ENCODE data around the gene RIN2.
"Not testable (repeated sequence)": the region's sequence is repeated elsewhere in the genome, so short reads cannot be mapped to it uniquely, and the experiment has no call there.

RIN2 gene

GRCh38 chr20:19740512-19740911 lies 17.5 kb upstream of the RIN2 start:
- no peak for FAIRE-seq

GRCh38 chr20:19741924-19742323 lies 16.1 kb upstream of the RIN2 start:
- FAIRE-seq, result no peak

GRCh38 chr20:19742974-19743639 lies 15.0 kb upstream of the RIN2 start:
- FAIRE-seq, result no peak

- no peak for FAIRE-seq
Measured at GRCh38 chr20:19743640-19743995, 14.4 kb upstream of the RIN2 start.

GRCh38 chr20:19745106-19745505 lies 13.0 kb upstream of the RIN2 start:
- no peak for FAIRE-seq

GRCh38 chr20:19745584-19745983 lies 12.5 kb upstream of the RIN2 start:
- FAIRE-seq, result no peak

- no peak for FAIRE-seq
Measured at GRCh38 chr20:19746396-19746795, 11.7 kb upstream of the RIN2 start.

GRCh38 chr20:19747903-19748302 lies 10.2 kb upstream of the RIN2 start:
- no peak for FAIRE-seq

GRCh38 chr20:19748681-19749080 lies 9.4 kb upstream of the RIN2 start:
- no peak for FAIRE-seq

- FAIRE-seq, result no peak
Measured at GRCh38 chr20:19749618-19750071, 8.4 kb upstream of the RIN2 start.

GRCh38 chr20:19750101-19750606 lies 7.9 kb upstream of the RIN2 start:
- FAIRE-seq, result no peak

GRCh38 chr20:19750907-19751636 lies 7.0 kb upstream of the RIN2 start:
- no peak for FAIRE-seq

GRCh38 chr20:19754201-19754600 lies 3.9 kb upstream of the RIN2 start:
- FAIRE-seq, result not testable (repeated sequence)

- FAIRE-seq, result no peak
Measured at GRCh38 chr20:19756761-19757486, 1.1 kb upstream of the RIN2 start.

GRCh38 chr20:19757487-19758132 lies 448 bp upstream of the RIN2 start:
- FAIRE-seq, result no peak

- no peak for FAIRE-seq
Measured at GRCh38 chr20:19758501-19759331, 658 bp downstream of the RIN2 start.

GRCh38 chr20:19760371-19760721 lies 2.3 kb downstream of the RIN2 start:
- FAIRE-seq, result no peak

GRCh38 chr20:19761326-19761725 lies 3.3 kb downstream of the RIN2 start:
- FAIRE-seq, result no peak

- no peak for FAIRE-seq
Measured at GRCh38 chr20:19761841-19762240, 3.8 kb downstream of the RIN2 start.

GRCh38 chr20:19764207-19764606 lies 6.1 kb downstream of the RIN2 start:
- FAIRE-seq, result no peak

- no peak for FAIRE-seq
Measured at GRCh38 chr20:19765266-19765665, 7.2 kb downstream of the RIN2 start.

- FAIRE-seq, result no peak
Measured at GRCh38 chr20:19765913-19766312, 7.9 kb downstream of the RIN2 start.

Data from A204.1 (cell line).